Activated naive CD4-positive, alpha-beta T cell treated with anti-CD3 and anti-CD28 coated beads for 36 hours (primary cell): Measurements from ENCODE around the gene PIEZO2. TPM values are rescaled to one million over a fixed set of nuclear protein-coding genes. Genes with fewer than 3 reads are reported as not detected.

ENCODE experiments used
- CTCF ChIA-PET: fragments of 350-600 bp; sonication (Branson Sonifier 250); formaldehyde crosslinking; loops from one replicate; lab custom pipeline; 2021; ENCODE audit warnings: antibody characterized with exemption; lab: Charles Lee
- DNase-seq: peaks from one replicate; pipeline ENCODE4 v3.0.0-alpha.2; 2020
- H3K27ac Mint-ChIP-seq: one replicate; pipeline ENCODE4 v1.8.0; 2021; ENCODE audit warnings: mild to moderate bottlenecking, mixed read lengths
- H3K27me3 Mint-ChIP-seq: one replicate; pipeline ENCODE4 v1.8.0; 2021; ENCODE audit warnings: low read depth, mixed read lengths
- H3K36me3 Mint-ChIP-seq: one replicate; pipeline ENCODE4 v1.8.0; 2021; ENCODE audit warnings: low read depth, mixed read lengths
- H3K4me1 Mint-ChIP-seq: one replicate; pipeline ENCODE4 v1.8.0; 2021; ENCODE audit warnings: low read depth, mixed read lengths
- H3K4me3 Mint-ChIP-seq: one replicate; pipeline ENCODE4 v1.8.0; 2021; ENCODE audit warnings: mild to moderate bottlenecking, moderate library complexity, mixed read lengths
- H3K9me3 Mint-ChIP-seq: one replicate; pipeline ENCODE4 v1.8.0; 2021; ENCODE audit warnings: mixed read lengths
- intact Hi-C: fragments of 100-400 bp; cut with micrococcal nuclease; formaldehyde crosslinking; loops from one replicate; pipeline ENCODE4 v1.15.1; 2023
- total RNA-seq, 2 experiments: library from RNA; stranded (reverse); gene quantifications; one replicate each; pipeline ENCODE4 v1.2.3, GENCODE V29; 2021

The PIEZO2 gene
- total RNA-seq, 2 experiments from 2014 or later: not detected

DNA sequence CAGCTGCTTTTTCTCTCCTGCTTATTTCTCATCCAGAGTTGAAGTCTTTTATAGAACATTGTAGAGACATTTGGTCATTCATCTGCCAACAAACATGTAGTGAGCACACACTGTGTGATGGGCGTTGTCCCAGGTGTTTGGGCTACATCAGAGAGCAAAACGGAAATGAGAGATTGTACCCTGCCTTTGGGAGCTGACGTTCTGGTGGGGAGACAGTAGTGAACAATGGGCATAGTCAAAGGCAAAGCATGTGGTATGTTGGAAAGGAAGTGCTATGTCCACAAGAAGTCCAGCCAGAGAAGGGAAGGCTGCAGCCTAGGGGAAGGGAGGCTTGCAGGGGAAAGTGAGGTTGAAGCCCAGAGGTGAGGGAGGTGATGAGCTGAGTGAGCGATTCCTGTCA is 78.1 kb downstream of the PIEZO2 start:
- H3K27ac Mint-ChIP-seq: no peak overlapping the region
- intact Hi-C loops: no loop called here
- no peak for DNase-seq
- H3K27me3 Mint-ChIP-seq: no peaks in the 10 kb centered on the region
- CTCF ChIA-PET: no interaction called here
- no peak overlapping the region for H3K4me3 Mint-ChIP-seq
- no peaks in the 10 kb centered on the region for H3K36me3 Mint-ChIP-seq
- H3K9me3 Mint-ChIP-seq: peaks cover 1% of the 10 kb centered on the region
- no peaks in the 10 kb centered on the region for H3K4me1 Mint-ChIP-seq

DNA sequence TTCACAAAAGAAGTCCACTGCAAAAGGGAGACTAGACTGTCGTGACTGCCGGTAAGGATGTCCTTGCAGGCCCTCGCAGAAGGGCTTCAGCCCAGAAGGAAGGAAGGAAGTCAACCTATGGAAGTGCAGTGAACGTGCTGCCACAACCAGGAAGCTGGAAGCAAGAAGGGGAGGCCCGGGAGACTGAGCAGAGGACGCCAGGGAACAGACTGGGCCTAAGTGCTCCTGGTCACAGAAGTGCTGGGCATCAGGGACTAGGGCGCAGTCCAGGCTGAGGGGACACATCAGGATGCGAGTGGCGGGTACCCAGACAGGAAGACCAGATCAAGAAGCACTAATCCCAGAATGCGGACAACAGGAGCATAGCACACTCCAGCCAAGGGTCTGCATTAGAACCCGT is 78.8 kb downstream of the PIEZO2 start:
- H3K27me3 Mint-ChIP-seq: no peaks in the 10 kb centered on the region
- H3K36me3 Mint-ChIP-seq: no peaks in the 10 kb centered on the region
- CTCF ChIA-PET: no interaction called here
- intact Hi-C loops: no loop called here
- H3K27ac Mint-ChIP-seq: no peak overlapping the region
- DNase-seq: no peak
- no peaks in the 10 kb centered on the region for H3K4me1 Mint-ChIP-seq
- no peak overlapping the region for H3K4me3 Mint-ChIP-seq
- peaks cover 1% of the 10 kb centered on the region for H3K9me3 Mint-ChIP-seq

DNA sequence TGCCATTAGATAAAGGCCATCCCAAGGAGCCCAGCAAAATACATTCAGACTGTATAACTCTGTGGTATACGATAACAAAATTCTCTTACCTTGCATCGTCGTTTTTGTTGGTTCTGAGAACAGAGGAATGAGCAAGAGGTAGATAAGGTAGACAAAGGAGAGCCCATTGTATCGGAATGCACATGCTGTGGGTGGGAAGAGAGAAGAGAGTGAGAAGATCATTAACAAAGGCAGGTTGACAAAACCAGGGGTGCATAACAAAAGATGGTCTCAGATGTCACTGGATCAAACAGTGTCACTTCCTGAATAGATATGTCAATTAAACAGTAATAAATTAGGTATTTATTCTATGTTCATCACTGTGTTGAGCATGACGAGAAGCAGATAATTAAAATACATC is 83.3 kb downstream of the PIEZO2 start:
- intact Hi-C loops: no loop called here
- Mint-ChIP-seq H3K9me3 (peaks cover 2% of the 10 kb centered on the region), H3K36me3 (no peaks in the 10 kb centered on the region), H3K27me3 (no peaks in the 10 kb centered on the region), H3K4me1 (no peaks in the 10 kb centered on the region), H3K4me3 (no peak overlapping the region), H3K27ac (no peak overlapping the region)
- DNase-seq: no peak
- CTCF ChIA-PET: no interaction called here

DNA sequence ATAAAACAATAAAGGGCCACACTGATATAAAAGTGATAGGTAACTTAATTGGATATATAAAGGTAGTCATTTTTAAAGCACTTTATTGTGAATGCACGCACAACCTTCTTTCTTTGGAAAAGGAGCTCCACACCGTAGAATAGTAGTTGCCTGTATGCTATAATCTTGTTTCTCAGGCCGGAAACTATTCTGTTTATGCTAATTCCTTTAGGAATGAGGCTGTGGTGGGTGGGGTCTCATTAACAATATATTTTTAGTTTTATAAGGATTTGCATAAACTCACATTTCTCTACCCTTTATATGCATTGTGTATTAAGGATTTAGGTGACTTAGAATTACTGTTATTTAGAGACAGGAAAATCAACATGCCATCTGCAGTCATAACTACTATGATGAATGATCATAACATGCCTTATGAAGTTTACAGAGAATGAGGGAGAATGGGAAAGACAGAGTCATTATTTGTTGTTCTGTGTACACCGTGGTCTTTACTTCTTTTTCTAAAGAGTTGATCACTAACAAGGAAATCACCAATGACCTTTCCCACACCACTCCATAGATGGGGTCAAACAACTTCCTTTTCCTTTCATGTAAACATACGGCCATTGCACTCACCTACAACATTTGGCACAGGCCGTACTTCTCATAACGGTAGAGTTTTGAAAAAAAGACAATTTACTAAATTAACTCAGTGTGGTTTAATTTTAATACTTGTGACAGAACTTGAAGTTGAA is 84.5 kb downstream of the PIEZO2 start:
- no peak for DNase-seq
- CTCF ChIA-PET: no interaction called here
- H3K36me3 Mint-ChIP-seq: no peaks in the 10 kb centered on the region
- H3K27ac Mint-ChIP-seq: no peak overlapping the region
- no peak overlapping the region for H3K4me3 Mint-ChIP-seq
- intact Hi-C loops: no loop called here
- H3K9me3 Mint-ChIP-seq: peaks cover 2% of the 10 kb centered on the region
- no peaks in the 10 kb centered on the region for H3K27me3 Mint-ChIP-seq
- H3K4me1 Mint-ChIP-seq: no peaks in the 10 kb centered on the region

DNA sequence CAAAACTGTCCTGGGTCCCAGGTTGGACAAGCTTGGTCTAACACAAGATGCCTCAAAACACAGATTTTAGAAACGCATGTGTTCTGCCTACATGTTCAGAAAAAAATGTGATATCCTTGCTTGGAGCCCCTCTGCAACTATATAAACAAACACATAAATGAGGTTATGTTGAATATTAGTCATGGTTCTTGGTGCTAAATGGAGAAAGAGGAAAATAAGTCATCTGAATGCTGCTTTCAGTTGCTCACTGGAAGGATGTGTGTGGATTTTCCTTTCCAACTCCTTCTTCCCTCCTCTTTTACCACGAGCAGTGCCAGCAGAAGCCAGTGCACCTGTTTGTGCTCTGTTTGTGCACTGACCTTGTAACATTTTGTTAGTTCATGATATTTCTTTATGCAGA is 85.3 kb downstream of the PIEZO2 start:
- Mint-ChIP-seq H3K4me1 (no peaks in the 10 kb centered on the region), H3K9me3 (peaks cover 2% of the 10 kb centered on the region), H3K4me3 (no peak overlapping the region), H3K27me3 (no peaks in the 10 kb centered on the region), H3K27ac (no peak overlapping the region), H3K36me3 (no peaks in the 10 kb centered on the region)
- CTCF ChIA-PET: no interaction called here
- no peak for DNase-seq
- intact Hi-C loops: no loop called here

DNA sequence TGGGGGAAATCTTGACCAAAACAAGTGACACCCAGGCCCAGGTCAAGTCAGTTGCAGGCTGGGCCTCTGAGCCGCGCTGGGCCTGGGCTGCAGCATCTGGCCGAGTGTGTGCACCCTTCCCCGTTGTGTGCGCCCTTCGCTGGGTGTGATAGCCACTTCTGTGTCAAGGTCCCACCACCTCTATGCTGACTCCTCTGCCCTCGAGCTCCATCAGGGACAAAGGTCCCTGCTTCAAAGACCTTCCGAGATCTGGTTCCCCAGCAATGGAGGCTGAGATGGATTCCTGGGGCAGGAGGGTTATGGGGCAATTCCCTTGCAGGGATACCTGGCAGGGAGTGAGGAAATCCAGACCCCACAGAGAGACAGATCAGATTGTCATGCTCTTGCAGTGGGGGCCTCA is 93.6 kb downstream of the PIEZO2 start:
- Mint-ChIP-seq H3K27me3 (no peaks in the 10 kb centered on the region), H3K27ac (no peak overlapping the region), H3K9me3 (no peaks in the 10 kb centered on the region), H3K36me3 (no peaks in the 10 kb centered on the region), H3K4me3 (no peak overlapping the region), H3K4me1 (no peaks in the 10 kb centered on the region)
- CTCF ChIA-PET: no interaction called here
- intact Hi-C loops: no loop called here
- DNase-seq: no peak

DNA sequence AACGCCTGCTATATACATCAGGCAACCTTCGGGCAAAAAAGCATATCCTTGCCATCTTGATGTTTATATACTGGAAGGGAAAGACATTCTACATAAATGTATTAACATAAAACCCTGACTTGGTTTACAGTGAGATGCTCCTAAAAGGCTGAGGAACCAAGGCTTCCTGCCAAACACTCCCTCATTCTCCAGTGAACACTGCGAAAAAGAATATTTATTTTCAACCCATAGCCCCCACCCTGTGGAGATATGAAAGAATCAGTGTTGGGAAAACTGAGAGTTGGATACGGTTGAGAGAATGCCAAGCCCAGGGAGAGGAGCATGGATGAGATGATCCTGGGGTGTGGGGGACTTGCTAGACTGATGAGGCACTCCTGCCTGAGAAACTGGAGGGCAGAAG is 94.9 kb downstream of the PIEZO2 start:
- no peak for DNase-seq
- Mint-ChIP-seq H3K36me3 (no peaks in the 10 kb centered on the region), H3K27ac (no peak overlapping the region), H3K27me3 (no peaks in the 10 kb centered on the region), H3K4me1 (no peaks in the 10 kb centered on the region), H3K4me3 (no peak overlapping the region), H3K9me3 (no peaks in the 10 kb centered on the region)
- CTCF ChIA-PET: no interaction called here
- intact Hi-C loops: no loop called here

DNA sequence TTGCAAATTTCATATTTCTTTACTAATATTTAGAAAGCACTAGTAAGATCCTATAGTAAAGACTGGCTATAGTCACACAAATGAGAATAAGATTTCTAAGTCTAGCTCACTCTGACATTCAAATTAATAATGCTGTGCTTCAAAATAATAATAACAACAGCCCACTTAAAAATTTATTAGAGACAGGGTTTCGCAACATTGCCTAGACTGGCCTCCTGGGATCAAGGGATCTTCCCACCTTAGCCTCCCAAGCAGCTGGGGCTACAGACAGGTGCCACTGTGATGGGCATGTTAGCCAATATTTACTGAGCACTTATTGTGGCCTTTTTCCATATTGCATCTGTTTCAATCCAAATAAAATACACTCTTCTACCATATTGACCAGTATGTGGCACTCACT is 96.1 kb downstream of the PIEZO2 start:
- intact Hi-C loops: no loop called here
- Mint-ChIP-seq H3K9me3 (no peaks in the 10 kb centered on the region), H3K27me3 (no peaks in the 10 kb centered on the region), H3K4me1 (no peaks in the 10 kb centered on the region), H3K27ac (no peak overlapping the region), H3K36me3 (no peaks in the 10 kb centered on the region), H3K4me3 (no peak overlapping the region)
- DNase-seq: no peak
- CTCF ChIA-PET: no interaction called here

DNA sequence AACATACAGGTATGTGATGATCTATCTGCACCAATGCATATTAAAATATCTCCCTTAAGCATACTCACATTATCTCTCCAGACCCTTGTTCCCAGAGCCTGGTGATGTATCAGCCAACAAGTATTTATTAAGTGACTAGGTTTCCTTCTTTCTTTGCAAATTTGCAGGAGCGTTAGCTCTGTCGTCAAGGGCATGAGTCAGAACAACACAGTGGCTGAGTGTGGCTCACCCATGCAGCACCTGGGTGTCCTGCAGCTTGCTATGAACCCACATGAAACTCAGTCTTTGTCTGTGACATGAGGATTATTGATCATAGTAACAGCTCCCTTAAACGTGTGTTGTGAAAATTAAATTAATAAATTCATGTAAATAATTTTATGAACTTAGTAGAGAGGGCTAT is 96.6 kb downstream of the PIEZO2 start:
- CTCF ChIA-PET: no interaction called here
- no peak overlapping the region for H3K27ac Mint-ChIP-seq
- DNase-seq: no peak
- H3K4me1 Mint-ChIP-seq: no peaks in the 10 kb centered on the region
- intact Hi-C loops: no loop called here
- H3K4me3 Mint-ChIP-seq: no peak overlapping the region
- H3K9me3 Mint-ChIP-seq: no peaks in the 10 kb centered on the region
- H3K27me3 Mint-ChIP-seq: no peaks in the 10 kb centered on the region
- no peaks in the 10 kb centered on the region for H3K36me3 Mint-ChIP-seq

DNA sequence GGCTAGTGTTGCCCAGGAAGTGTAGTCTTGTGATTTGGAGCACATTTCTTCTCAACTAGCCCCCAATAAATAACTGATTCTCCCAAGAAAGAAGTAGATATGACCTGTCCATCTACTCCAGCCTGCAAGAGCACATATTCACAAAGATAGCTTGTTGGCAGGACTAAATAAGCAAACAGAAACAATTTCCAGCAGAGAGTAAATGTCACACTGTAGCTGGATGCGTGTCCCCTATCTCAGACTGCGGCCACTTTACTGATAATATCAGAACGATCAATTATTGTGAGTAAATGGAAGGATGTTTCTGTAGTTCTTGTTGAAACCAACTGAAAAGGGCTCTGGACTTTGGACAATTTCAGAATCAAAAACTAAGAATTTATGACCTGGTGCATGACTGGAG is 97.9 kb downstream of the PIEZO2 start:
- CTCF ChIA-PET: no interaction called here
- Mint-ChIP-seq H3K27me3 (no peaks in the 10 kb centered on the region), H3K36me3 (no peaks in the 10 kb centered on the region), H3K9me3 (no peaks in the 10 kb centered on the region), H3K4me1 (no peaks in the 10 kb centered on the region), H3K4me3 (no peak overlapping the region), H3K27ac (no peak overlapping the region)
- no peak for DNase-seq
- intact Hi-C loops: no loop called here

DNA sequence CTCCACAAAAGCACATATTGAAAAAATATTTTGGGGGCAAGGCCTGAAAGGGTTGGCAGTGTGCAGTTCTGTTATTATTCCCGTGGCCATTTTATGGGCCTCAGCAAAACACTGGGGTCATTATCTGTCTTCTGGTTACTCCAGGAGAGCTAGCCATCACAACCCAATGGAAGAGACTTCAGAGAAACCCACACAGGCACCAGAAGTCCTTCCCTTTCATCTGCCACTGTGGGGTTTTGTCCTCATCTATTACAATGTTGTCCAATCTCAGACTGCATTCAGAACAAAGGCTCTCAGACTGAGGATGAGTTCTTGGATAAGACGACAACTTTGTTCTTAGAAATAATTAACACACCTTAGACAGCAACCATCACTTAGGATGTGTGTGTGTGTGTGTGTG is 98.4 kb downstream of the PIEZO2 start:
- Mint-ChIP-seq H3K27me3 (no peaks in the 10 kb centered on the region), H3K36me3 (no peaks in the 10 kb centered on the region), H3K4me3 (no peak overlapping the region), H3K9me3 (no peaks in the 10 kb centered on the region), H3K27ac (no peak overlapping the region), H3K4me1 (no peaks in the 10 kb centered on the region)
- no peak for DNase-seq
- intact Hi-C loops: no loop called here
- CTCF ChIA-PET: no interaction called here

DNA sequence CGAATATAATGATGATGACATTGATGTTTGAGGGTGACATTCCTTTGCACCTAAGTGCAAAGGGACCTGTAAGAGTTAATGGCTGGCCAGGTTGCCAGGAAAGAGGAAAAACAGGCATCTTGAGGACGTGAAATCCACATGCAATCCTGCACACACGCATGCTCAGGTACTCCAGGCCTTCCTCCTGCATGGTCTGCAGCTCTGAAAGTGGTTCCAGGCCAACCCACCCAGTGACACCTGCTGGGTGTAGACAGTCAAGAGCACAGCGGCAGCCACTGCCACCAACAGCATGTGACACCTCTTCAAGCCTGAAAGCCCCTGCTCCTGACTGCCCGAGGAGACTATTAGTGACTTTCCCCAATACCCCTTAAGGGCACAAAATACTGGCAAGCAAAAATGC is 101.6 kb downstream of the PIEZO2 start:
- Mint-ChIP-seq H3K27ac (no peak overlapping the region), H3K4me1 (no peaks in the 10 kb centered on the region), H3K27me3 (no peaks in the 10 kb centered on the region), H3K9me3 (no peaks in the 10 kb centered on the region), H3K4me3 (no peak overlapping the region), H3K36me3 (no peaks in the 10 kb centered on the region)
- CTCF ChIA-PET: no interaction called here
- DNase-seq: no peak
- intact Hi-C loops: no loop called here

DNA sequence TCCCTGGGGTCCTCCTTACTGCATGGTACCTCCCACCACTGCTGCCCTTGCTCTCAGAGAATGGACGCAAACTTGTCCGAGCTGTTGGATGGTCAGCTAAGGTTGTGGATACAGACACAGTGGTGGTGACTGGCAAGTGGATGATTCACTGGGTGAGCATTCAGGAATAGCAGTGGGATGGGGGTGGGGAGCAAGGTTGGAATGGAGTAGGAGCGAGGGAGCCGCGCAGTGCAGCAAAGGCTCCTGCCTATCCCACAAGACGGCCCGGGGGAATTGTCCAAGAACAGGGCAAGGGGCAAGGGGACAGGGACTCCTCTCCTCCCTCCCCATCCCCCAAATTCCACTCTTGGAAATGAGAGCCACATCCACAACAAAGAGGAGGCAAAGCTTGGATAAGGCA is 102.2 kb downstream of the PIEZO2 start:
- no peak overlapping the region for H3K27ac Mint-ChIP-seq
- no peaks in the 10 kb centered on the region for H3K9me3 Mint-ChIP-seq
- CTCF ChIA-PET: no interaction called here
- H3K4me3 Mint-ChIP-seq: no peak overlapping the region
- no peak for DNase-seq
- no peaks in the 10 kb centered on the region for H3K36me3 Mint-ChIP-seq
- intact Hi-C loops: no loop called here
- H3K4me1 Mint-ChIP-seq: no peaks in the 10 kb centered on the region
- H3K27me3 Mint-ChIP-seq: peaks cover under 1% of the 10 kb centered on the region
